ENCODE results near the gene WDR17. TPM values are rescaled to one million over a fixed set of nuclear protein-coding genes. Genes with fewer than 3 reads are reported as not detected.

The WDR17 gene
- total and polyA plus RNA-seq, 2 of the 13 experiments (the other 11 are each of a cell fraction or from before 2014, with no cell fraction given), result not detected

- H3K4me1 ChIP-seq (ENCODE audit: insufficient read depth, low read length), result no peaks in the 10 kb centered on the region
- H3K27ac ChIP-seq (ENCODE audit: extremely low read length, insufficient read depth, low read length), result no peak overlapping the region
- CTCF ChIA-PET (ENCODE audit: low intra/inter-chr PET ratio, low total read pairs), result no interaction called here
- no peaks in the 10 kb centered on the region for H3K9me3 ChIP-seq (ENCODE audit: low read length)
- 0% methylated on average over 2 of the region's 2 CpGs for WGBS (ENCODE audit: low lambda C conversion rate)
- no peaks in the 10 kb centered on the region for H3K27me3 ChIP-seq (ENCODE audit: control insufficient read depth in 1 of 2, insufficient read depth in 2 of 2, low read length in 2 of 2)
- H3K79me2 ChIP-seq (ENCODE audit: insufficient read depth, low read length), result no peaks in the 10 kb centered on the region
- BruUV-seq (replicated peaks), result no TSS peak
- H4K20me1 ChIP-seq (ENCODE audit: insufficient read depth, low read length), result no peaks in the 10 kb centered on the region
- no peak overlapping the region for H3K4me3 ChIP-seq (replicated peaks in 1 of 3; ENCODE audit: insufficient read depth in 1 of 3, low read depth in 2 of 3, low read length in 3 of 3)
- no peak overlapping the region for H3K9ac ChIP-seq (ENCODE audit: insufficient read depth, low read depth, low read length)
- in situ Hi-C loops (cut with HindIII; ENCODE audit: extremely low pct_ligation_motif_present, low pct_unique_long_range_greater_than_20kb) (no loop called here), intact Hi-C loops (cut with micrococcal nuclease; ENCODE audit: unreplicated experiment) (no loop called here)
- POLR2A ChIA-PET, result no interaction called here
- no peak overlapping the region for H3K4me2 ChIP-seq (ENCODE audit: low read depth, low read length)
- DNase-seq (ENCODE audit: low spot score) (no peak), ATAC-seq (no peak), FAIRE-seq (no peak)
- no peaks in the 10 kb centered on the region for H3K36me3 ChIP-seq (replicated peaks in 1 of 2; ENCODE audit: control insufficient read depth in 1 of 2, insufficient read depth in 2 of 2, low read length in 2 of 2)
- H2AFZ ChIP-seq (ENCODE audit: low read length), result no peak overlapping the region
- TF ChIP-seq MAFK (conservative IDR thresholded peaks at IDR 0.05 in 1 of 2, IDR thresholded peaks at IDR 0.05 in 1 of 2; ENCODE audit: low read length in 2 of 2) (peak; percentile 90 to 96), GPN1 (CRISPR knock-in tag; IDR thresholded peaks at IDR 0.05; ENCODE audit: borderline replicate concordance) (no peak), JDP2 (CRISPR knock-in tag; IDR thresholded peaks at IDR 0.05; ENCODE audit: borderline replicate concordance) (no peak), ZXDC (CRISPR knock-in tag; IDR thresholded peaks at IDR 0.05) (no peak), ZNF547 (CRISPR knock-in tag; IDR thresholded peaks at IDR 0.05) (no peak), REL (CRISPR knock-in tag; conservative IDR thresholded peaks at IDR 0.05) (no peak), IRF1 (CRISPR knock-in tag; IDR thresholded peaks at IDR 0.05; ENCODE audit: low read depth) (no peak), CEBPB (IDR thresholded peaks at IDR 0.05; ENCODE audit: borderline replicate concordance, low read depth, low read length) (no peak), MAFF (IDR thresholded peaks at IDR 0.05; ENCODE audit: low read depth, low read length) (peak; percentile 96), JARID2 (CRISPR knock-in tag; IDR thresholded peaks at IDR 0.05; ENCODE audit: insufficient replicate concordance) (no peak), ZNF770 (CRISPR knock-in tag; IDR thresholded peaks at IDR 0.05) (no peak), SP2 (CRISPR knock-in tag; IDR thresholded peaks at IDR 0.05) (no peak), GATAD2A (CRISPR knock-in tag; IDR thresholded peaks at IDR 0.05) (no peak), ZUFSP (CRISPR knock-in tag; IDR thresholded peaks at IDR 0.05; ENCODE audit: borderline replicate concordance) (no peak), PRPF4 (IDR thresholded peaks at IDR 0.05; ENCODE audit: low read depth, low read length, poor library complexity, severe bottlenecking) (no peak), ATF4 (CRISPR knock-in tag; IDR thresholded peaks at IDR 0.05) (no peak)
Measured at GRCh38 chr4:176053785-176054184, 11.9 kb upstream of the WDR17 start.
